Stimulated activated CD8-positive, alpha-beta memory T cell treated with anti-CD3 and anti-CD28 coated beads, Interleukin-2, amount 100 ng/mL, for 1 hour (primary cell): ENCODE results near the gene DLK1.

ENCODE experiments used
- DNase-seq, 2 donors: peaks; one replicate each; pipeline ENCODE4 v3.0.0-alpha.2; 2020; ENCODE audit warnings: low read depth in 2 of 2

Gene DLK1

DNA sequence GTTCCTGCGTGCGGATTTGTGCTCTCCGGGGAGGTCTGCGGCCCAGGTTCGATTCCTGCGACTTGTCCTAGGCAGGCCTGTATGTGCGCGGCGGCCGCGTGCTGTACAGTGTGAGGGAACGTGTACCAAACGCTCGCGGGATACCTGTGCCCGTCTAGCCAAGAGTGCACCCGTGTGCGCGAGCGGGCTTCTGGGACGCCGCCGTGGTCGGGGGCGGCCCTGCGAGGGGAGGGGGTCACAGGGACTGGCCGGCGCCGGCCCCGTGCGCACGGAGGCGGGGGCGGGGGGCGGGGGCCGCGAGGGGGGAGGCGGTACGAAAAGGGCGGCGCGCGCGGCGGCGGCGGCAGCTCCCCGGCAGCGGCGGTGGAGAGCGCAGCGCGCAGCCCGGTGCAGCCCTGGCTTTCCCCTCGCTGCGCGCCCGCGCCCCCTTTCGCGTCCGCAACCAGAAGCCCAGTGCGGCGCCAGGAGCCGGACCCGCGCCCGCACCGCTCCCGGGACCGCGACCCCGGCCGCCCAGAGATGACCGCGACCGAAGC lies at the start of gene DLK1:
Gene DLK1, plus strand, starts transcription at position 343 of the 536 bp plus-strand sequence. Its CDS starts 177 bp downstream, at position 520.
- no peak for DNase-seq

DNA sequence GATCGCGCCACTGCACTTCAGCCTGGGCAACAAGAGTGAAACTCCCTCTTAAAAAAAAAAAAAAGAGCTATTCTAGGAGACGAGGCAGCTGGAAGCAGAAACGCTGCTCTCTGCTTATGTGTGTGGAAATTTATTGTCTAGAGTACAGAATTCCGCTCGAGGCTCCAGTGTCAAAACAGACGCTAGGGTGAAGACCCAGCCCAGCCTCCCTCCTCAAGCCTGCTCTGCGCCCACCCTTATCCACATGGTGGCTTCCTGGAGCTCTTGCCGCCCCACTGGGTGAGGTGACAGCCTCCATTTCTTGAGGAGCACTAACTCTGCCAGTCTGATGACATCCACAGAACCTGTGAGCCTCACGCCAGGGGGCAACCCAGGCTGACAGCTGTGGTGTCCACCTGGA lies 49.5 kb upstream of the DLK1 start:
- no peak for DNase-seq

DNA sequence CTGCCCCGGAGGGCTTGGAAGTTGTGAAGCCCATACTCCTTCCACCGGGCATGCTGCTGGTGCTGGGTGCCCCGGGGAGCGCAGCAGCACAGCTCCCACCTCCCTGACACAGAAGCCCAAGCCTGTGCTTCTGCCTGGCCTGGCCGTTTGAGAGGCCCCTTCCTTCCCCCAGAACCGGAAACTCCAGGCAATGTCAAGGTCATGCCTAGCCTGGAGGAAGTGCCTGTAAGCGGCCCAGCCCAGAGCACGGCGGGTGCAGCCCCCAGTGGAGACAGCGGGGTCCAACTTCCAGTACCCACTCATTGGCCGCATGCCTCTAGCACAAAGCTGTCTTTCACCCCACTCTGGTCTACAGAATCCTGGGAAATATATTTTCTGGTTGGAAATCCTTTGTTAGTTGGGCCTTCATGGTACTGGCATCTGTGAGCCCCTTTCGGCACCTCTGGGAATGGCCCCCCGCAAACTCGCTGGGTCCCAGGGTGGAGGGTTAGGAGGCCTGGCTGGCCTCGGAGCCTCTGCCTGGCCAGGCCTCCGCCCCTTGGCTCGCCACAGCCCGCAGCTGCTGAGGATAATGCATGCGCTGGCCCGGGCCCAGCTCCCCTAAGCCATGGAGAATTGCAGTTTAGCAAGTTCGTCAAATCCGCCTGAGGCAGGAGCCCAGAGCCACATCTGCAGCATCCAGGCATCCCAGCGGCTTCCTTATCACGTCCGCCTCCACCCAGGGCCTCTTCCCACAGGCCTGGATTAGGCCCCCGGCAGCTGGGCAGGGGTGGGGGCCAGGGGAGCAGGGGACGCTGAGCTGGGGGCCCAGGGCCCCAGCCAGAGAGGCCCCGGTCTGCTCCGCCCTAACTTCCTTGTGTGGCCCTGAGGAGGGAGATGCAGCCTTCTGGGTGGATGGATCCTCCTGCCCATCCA lies 48.9 kb upstream of the DLK1 start:
- no peak for DNase-seq

DNA sequence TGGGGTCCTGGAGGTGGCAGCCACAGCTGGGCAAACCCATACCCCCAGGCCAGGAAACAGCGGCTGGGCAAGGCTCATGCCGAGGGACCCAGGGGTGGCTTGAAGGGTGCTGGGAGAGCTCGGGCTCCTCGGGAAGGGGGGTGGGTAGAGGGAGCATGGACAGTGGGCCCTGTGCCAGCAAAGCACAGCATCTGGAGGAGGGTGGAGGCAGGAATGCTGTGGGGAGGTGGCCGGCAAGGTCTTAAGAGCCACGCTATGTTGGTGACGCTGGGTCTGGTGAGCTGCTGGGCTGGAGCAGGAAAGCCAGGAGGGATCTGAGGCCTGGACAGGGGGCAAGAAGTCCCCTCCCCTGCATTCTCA lies 48.2 kb upstream of the DLK1 start:
- no peak for DNase-seq

DNA sequence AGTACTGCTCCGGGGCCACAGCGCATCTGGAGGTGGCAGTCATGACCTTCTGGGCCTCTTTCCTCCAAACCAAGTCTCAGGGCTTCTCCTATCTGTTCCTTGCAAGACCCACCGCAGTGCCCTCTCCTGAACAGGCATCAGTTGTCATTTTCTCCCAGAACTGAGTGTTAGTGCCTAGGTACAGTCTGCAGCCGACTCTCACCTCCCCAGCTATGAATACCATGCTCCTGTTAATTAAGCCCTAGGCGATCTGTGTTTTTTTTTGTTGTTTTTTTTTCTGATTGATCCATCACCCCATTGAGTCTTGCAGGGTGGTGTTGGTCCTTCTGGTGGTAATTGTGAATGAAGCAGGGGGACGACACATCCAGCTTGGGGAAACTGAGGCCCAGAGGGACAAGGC lies 47.5 kb upstream of the DLK1 start:
- DNase-seq: no peak

DNA sequence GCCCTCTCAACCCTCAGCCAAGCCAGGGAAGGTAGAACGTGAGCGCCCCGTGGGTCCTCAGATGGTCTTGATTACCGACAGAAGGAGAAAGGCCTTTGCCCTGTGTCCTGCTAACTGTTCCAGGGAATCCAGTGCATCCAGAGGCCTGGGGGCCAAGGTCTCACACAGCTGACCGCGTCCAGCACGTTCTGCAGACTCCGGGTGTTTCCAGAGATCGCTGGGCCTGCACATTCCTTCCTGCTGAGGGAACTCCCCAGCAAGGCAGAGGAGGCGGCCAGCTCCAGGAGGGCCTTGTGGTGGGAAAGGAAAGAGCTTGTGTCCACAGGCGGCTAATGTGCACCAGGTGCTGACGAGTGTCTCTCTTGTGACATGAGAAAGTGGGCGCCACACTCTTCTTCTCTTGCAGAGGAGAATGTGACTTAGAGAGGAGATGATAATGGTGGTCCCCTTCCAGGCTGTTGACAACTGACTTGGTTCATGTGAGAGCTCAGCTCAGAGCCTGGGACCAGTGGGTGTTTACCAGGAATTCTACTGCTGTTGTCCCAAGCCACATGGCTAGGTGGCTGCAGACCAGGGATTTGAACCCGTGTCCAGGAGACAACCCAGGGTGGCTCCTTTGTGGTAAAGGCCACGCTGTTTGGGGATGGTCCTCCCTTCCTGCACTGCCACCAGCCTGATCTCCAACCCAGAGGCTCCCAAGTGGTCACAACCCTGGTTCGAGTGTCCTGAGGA lies 46.8 kb upstream of the DLK1 start:
- no peak for DNase-seq

DNA sequence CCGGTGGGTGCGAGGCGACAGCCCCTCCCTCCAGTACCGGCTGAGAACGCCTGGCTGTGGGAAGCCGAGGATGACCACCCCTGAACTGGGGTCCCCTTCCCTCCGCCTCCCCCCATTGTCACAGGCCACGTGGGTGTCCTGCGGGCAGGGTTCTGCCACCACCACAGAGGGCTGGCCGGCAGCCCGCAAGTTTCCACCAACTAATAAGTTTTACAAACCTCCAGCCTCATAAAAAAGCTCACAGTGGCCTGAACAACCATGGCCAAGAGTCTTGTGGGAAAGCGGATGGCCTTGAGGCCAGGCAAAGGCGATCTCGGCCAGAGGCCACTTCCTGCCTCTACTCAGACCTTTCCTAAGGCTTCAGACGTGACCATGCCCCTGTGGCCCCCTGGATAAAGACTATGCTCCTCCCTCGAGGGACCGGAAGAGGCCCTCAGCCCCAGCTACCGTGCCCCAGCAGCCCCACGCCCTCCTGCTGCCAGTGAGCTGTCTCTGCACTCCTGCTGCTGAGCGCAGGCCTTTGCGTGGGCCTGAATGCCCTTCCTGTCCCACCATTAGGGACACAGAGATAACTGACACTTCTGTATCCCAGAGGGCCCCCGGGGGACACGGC lies 46.1 kb upstream of the DLK1 start:
- no peak for DNase-seq

DNA sequence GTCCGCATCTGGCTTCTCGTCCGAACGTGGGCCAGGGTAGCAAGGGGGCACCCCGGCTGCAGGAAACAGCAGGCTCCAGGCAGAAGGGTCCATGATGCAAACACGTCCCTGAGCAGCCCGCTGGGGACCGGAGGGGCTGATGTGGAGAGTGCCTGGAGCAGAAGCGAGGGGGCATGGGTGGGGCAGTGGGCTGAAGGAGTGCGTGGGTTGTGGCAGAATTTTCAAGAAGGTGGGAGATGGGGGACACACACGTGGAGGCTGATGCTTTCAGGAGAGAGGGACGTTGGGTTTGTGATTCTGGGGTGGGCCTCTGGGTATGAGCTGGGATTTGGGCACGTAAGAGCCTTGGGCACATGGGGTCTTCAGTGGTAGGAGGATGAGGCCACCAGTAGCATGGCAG lies 45.6 kb upstream of the DLK1 start:
- DNase-seq: no peak

DNA sequence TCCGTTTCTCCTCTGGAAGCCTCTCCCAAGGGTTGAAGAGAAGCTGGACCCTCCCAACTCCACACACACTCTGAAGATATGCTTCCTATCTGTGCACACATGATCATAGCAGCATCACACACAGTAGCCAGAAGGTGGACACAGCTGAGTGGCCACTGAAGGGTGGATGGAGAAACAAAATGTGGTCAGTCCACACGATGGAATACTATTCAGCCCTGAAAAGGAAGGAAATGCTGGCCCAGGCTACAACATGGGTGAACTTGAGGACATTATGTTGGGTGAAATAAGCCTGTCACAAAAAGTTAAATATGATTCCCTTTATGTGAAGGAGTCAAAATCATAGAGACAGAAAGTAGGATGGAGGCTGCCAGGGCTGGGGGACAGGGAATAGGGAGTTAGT lies 43.9 kb upstream of the DLK1 start:
- DNase-seq: no peak

DNA sequence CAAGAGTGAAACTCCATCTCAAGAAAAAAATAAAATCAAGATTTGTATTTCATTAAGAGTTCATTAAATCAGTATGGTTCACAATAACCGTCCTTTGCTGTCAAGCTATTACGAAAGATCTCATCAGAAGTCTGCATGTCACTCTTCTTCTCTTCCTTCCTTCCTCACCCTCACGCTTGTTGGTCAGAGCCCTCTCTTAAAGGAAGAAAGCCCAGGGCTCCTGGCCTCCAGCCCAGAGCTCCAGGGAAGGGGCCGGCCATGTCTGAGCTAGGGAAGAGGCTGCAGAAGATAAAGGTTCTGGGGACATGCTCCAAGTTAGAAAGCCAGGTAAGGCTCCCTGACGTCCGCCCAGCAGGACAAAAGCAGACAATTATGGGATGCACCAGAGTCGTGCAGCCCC lies 43.1 kb upstream of the DLK1 start:
- DNase-seq: no peak

DNA sequence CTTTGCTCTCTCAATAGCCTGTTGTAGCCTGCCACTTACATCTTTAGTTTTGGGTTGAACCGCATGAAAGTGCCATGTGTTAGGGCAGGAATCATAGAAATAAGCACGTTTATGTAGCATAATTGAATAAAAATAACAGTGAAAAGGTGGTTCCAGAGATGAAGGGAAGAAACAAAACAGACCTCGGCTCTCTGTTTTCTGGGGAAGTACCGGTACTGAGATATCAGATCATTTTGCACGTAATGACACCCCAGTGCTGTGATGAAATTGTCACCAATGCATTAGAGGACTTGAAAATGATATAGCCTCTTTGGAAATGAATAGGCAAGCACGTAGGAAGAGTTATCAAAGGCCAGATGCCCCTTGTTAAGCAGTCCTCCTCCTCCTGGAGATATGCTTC lies 42.5 kb upstream of the DLK1 start:
- DNase-seq: no peak

DNA sequence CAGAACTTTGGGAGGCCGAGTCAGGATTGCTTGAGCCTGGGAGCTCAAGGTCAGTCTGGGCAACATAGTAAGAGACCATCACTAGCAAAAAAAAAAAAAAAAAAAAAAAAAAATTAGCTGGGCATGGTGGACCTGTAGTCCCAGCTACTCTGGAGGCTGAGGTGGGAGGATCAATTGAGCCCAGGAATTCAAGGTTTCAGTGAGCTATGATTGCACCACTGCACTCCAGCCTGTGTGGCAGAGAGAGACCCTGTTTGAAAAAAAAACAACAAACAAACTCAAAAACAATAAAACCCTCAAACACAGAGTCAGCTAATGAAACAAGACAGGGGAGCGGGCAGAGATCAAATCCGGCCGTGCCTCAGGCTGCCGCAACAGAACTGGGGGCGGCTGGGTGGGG lies 41.7 kb upstream of the DLK1 start:
- no peak for DNase-seq

DNA sequence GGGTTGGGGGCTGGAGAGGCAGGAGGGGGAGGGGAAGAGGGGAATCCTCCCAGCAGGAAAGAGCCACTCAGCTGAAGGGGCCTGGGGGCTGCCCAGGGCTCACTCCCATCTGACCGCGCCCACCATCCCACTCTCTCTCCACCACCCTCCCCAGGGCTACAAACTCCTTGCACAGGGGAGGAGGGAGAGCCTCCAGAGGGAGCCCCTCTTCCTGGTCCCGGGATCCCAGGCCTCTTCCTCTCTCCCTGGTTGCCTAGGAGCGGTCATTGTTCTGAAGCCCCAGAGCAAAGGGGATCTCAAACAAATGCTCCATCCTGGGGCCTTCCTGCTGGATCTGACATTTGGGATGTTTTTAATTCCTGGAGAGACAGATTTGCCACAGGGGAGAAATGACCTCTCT lies 39.8 kb upstream of the DLK1 start:
- DNase-seq: no peak

DNA sequence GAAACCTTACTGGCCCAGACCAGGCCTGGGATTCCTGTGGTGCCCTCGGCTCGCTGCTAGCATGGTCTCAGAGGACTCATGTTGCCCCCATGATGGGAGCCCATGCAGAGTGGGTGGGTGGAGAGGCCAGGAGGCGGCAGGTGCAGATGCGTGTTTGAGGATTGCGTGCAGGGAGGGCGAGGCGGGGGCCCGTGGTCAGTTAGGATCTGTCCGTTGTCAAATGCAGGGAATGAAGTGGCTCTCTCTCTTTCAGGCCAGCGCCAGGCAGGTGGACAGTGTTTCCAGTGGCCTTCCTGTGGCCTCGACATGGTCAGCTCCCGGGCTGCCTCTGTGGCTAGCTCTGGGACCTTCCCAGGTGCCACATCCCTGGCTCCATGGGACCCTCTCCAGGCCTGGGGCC lies 39.3 kb upstream of the DLK1 start:
- no peak for DNase-seq

DNA sequence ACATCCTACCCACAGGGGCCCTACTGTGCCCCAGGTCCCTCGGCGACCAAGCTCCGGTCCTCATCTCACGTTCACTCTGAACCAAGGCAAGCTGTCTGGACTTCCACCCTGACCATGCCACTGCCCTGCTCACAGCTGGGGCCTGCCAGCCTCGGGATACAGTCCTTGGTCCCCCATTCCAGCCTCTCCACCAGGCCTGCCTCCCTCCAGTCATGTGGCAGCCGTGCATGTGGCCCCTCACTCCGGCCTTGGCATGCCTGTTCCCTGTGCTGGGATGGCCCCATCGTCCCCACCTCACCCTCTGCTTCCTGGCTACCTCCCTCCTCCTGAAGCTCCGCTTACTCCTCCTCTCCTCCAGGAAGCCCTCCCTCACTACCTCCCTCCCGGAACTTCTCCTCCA lies 38.6 kb upstream of the DLK1 start:
- DNase-seq: no peak

DNA sequence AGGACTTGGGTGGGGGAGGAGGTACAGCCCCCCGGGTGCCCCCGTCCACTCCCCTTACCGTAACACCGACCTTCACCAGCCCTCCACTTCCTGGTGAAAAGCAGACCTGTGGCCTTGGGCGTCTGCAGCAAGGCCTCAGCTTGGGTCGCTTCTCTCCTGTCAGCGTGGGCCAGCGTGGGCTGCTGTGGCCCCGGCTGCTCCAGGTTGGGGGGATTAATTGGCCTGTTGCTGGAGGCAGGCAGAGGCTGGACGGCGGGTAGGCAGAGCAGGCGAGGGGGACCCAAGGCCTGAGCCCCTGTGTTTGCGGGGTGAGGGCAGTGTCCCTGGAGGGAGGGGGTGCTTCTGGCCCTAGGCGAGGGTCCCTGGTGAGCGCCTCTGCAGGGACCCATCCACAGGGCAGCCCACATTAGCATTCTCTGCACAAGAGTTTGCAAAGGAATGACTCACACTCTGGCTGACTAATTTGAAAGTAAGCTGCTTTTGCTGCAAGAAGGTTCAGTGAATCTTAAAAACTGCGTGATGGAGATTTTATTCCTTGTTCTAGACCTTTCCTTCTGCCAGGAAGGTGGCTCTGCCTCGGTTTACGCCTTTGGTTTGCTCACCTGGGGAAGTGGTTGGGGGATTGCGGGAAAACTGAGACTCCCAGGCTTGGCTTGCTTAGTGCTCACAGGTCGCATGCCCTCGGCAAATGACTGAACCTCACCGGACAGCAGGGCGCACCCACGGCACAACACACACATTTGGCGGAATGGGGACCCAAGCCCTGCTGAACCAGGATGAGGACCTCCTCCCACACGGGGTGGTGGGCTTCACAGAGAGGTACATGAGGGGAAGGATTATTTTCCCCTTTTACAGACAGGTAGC lies 37.9 kb upstream of the DLK1 start:
- DNase-seq: no peak

DNA sequence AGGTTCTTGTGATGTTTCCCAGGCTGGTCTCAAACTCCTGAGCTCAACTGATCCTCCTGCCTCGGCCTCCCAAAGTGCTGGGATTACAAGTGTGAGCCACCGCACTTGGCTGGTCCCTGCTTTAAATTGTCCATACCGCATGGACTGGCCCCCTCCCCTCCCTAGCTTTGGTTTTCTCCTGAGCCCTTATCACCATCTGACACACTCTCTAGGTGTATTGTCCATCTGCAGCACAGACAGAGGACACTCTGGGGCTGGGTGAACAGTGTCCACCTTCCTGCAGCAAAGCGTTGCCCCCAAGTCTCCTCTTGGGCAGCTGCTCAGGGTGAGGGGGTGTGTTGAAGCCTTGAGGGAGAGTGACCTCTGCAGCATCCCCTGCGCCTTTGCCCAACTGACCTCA lies 36.0 kb upstream of the DLK1 start:
- no peak for DNase-seq

DNA sequence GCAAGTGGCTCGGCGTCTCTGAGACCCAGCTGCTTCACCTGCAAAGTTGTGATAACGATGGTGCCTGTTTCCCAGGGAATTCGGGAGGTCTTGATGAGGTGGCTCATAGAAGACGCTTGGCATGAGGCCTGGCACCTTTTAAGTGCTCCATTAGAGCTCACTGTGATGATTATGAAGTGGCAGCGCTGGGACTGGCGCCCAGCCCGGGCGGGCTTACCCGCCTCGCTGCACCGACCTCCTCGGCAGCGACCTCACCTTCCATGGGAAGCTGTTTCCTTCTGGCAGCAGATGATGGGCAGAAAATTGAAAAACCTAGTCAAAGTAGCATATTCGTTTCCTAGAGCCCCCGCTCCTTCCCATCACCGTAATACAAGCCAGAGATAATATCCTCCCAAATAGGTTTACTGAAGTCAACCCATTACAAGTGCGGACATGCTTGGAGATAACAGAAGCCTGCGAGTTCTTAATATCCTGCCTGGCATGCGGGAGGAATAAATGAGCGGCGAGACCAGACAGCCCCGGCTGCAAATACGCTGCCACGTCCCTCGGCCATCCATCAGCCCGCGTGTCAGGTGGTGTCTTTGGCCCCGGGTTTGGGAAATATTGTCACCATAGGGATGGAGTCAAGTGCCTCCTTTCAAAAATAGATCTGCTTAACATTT lies 35.2 kb upstream of the DLK1 start:
- no peak for DNase-seq

DNA sequence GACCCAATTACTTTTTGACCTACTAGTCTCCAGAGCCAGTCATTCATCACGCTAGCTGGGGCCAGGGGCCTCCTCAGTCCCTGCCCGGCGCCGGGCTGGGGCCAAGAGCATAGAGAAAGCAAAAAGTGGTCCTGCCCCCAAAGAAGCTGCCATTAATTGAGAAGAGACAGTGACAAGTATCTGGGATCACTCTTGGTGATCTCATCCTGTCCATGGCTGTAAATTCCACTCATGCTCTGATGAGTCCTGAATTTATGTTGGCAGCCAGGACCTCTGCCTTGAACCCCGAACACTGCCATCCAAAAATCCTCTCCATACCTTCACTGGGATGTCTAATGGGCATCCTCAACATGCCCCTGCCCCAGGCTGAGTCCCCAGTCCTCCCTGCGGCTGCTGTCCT lies 34.4 kb upstream of the DLK1 start:
- DNase-seq: no peak

DNA sequence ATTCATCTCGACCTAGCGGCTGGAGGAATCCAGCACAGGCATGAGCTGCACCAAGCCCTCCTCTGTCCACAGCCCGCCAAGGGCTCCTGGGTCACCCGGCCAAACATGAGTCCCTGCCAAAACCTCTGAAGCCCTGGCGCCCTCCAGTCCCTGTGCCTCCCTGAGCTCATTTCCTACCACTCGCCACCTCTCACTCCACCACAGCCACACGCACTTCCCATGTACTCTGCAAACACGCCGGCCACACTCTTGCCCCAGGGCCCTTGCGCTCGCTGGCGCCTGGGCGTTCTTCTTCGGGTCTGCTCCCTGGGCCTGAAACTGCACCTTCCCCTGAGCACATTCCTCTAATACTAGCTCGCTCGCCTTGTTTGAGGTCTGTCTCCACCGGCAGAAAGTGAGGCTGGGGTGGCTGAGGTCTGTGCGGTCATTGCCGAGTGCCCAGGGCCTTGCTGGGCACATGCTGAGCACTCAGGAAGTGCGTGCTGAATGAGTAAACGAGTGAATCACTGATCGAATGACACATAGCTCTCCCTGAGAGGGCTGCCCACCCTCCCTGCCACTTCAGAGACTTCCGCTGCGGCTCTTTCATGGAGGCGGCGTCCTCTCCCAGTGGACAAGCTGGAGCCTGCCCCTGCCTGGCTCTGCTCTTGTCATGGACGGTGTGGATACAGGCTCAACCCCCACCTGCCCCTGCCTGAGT lies 33.7 kb upstream of the DLK1 start:
- no peak for DNase-seq
